Mucosa of gallbladder (tissue), 1 donor: Measurements from ENCODE around the gene E2F2. TPM values are rescaled to one million over a fixed set of nuclear protein-coding genes. Genes with fewer than 3 reads are reported as not detected.
A peak's percentile ranks its signal among the peaks of the same experiment; 100 is the strongest.

ENCODE experiments used
- DNase-seq: peaks from one replicate; pipeline ENCODE4 v3.0.0-alpha.2; 2020; ENCODE audit warnings: low spot score
- total RNA-seq: library from RNA; stranded (reverse); gene quantifications from one replicate; pipeline ENCODE4 v1.2.1, GENCODE V29; 2021
- donor health status: DM: no; HTN: no; CAD: no.

Gene E2F2
- total RNA-seq, 1 donor from 2014 or later, result 0.46 TPM

DNA sequence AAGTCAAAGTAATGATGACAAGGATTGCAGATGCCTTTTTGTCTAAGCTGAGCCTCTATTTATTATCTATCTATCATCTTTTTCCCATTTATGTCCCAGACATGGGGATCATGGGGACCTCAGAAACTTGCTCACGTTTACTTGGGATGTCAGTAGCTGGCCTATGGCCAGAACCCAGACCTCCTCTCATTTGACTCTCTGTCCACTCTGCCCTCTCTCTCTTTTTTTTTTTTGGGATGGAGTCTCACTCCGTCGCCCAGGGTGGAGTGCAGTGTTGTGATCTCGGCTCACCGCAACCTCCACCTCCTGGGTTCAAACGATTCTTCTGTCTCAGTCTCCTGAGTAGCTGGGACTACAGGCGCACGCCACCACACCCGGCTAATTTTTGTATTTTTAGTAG lies 32.0 kb upstream of the E2F2 start:
- DNase-seq, result no peak

DNA sequence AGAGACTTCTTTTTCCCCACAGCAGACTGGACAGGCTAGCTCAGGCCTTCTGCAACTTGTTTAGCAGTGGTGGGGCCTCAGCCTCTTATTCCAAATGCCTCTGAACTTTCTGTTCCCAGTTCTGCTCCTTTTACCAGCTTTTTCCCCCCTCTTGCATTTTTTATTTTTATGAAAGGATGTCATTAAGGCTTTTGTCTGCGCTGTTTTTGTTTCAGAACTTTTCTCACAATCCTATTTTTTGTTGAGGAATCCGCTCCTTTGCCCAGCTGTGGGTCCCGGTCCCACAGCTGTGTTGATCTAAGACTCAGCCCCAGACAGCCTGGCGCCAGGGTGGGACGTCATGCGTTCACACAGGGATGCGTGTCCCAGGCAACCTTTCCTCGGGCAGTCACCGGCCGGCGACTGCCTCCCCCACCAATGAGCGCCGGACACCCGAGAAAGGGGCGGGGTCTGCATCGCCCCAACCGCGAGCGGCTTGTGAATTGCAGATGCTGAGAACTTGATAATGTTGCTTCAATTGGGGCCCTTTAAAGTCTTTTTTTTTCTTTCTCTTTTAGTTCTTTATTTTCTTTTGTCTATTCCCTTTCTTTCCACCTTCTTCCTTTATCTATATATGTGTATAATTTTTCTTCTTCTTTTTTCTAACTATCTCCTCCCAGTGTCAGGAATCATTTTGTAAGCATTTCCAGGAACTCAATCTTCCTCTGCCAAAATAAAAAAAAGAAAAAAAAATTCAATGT lies 31.3 kb upstream of the E2F2 start:
- peak; percentile 87 for DNase-seq

- no peak for DNase-seq
Observed at GRCh38 chr1:23561813-23562100, 30.7 kb upstream of the E2F2 start.

GRCh38 chr1:23561076-23561812 lies 30.2 kb upstream of the E2F2 start:
- DNase-seq, result no peak

GRCh38 chr1:23559985-23560741 lies 29.1 kb upstream of the E2F2 start:
- DNase-seq, result no peak

GRCh38 chr1:23559136-23559984 lies 28.3 kb upstream of the E2F2 start, which contains the start of gene ID3:
ID3 (minus strand) TSS chr1:23559501; CDS start chr1:23559426, 75 bp downstream.
- peak; percentile 98 for DNase-seq

DNA sequence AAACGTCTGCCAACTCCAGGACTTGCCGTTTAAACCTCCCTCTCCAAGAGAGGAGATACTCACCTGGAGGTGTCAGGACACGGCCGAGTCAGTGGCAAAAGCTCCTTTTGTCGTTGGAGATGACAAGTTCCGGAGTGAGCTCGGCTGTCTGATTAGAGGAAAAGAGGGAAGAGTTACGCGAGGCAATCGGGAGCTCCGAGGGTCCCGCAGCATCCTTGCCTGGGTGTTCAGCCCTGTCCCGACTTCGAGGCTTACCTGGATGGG lies 27.8 kb upstream of the E2F2 start:
- DNase-seq, result no peak

DNA sequence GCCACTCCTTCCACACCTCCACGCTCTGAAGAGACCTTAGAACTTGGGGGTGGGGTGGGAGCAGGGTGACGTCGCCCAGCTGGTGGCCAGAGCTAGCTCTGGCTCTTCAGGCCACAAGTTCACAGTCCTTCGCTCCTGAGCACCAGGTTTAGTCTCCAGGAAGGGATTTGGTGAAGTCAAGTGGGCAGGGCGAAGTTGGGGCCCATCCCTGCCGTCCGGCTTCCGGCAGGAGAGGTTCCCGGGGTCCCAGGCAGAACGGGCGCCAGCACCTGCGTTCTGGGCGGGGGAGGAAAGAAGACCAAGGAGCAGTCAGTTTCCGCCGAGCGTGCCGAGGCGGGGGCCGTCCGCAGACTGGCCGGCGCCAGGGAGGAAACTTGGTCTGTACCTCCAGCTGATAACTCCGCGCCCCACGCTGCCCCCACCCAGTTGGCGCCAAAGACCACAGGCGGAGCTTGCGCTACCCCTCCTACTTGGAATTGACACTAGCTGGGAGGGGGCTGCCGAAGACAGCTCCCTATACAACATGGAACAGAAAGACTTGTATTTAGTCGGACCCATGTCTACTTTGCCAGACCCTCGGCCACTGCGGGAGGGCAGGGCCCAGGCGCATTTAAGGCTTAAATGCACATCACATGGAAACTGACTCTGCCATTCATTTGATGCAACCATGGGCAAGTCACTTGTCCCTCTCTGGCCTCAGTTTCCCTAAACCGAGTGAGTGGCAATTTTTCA lies 27.3 kb upstream of the E2F2 start:
- DNase-seq, result peak; percentile 37

- no peak for DNase-seq
Observed at GRCh38 chr1:23557471-23558124, 26.6 kb upstream of the E2F2 start.

- no peak for DNase-seq
Observed at GRCh38 chr1:23556635-23557470, 25.8 kb upstream of the E2F2 start.

- no peak for DNase-seq
Observed at GRCh38 chr1:23555986-23556634, 25.1 kb upstream of the E2F2 start.

GRCh38 chr1:23555270-23555985 lies 24.4 kb upstream of the E2F2 start:
- DNase-seq, result no peak

DNA sequence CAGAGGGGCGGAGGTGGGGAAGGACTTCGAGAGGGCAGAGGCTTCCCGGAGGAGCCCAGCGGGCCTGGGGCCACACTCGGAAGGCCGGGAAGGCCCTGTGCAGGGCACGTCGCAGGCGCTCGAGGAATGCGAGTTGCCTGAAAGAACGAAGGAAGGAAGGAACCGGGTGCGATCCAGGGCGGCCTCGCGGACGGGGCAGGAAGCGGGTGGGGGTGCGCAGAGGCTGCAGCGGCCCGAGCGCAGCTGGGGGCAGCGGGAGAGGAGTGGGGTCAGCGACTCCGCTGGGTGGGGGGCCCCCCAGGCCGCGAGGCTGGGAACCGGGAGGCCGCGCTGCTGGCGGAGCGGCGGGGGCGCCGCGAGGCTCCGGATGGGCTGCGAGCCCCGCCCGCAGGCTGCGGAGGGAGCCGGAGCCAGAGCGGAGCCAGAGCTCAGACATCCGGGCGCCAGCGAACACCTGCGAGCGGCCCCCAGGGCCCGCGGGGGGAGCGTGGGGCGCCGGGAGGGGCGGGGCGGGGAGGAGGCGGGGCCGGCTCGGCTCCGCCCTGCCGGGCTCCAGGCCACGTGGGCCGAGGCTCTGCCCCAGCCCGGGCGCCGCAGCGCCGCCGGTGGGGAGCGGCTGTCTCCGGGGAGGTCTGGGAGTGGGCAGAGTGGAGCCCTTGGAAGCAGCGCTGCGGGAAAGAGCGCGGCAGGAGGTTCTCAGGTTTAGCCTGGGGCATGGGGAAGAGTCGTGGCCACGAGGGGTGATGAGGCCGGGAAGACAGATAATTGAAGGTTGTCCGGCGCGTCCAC lies 23.6 kb upstream of the E2F2 start:
- peak; percentile 82 for DNase-seq

DNA sequence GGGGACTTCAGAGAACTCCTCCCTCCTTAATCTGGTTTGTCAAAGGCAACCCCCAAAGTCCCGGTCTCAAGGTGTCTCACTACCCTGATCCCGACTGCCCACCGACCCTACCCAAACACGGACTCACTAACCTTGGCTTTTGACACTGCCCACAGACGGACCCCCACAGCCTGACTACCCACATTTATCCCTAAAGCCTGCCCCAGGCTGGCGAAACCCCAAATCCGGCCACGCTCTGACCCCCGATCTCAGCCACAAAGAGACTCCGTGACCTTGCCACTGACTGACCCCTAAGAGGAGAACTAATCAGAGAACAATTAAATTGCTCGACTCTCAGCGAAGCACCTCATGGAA lies 23.1 kb upstream of the E2F2 start:
- DNase-seq, result no peak

GRCh38 chr1:23553231-23554126 lies 22.4 kb upstream of the E2F2 start:
- no peak for DNase-seq

- no peak for DNase-seq
Observed at GRCh38 chr1:23551849-23552248, 20.8 kb upstream of the E2F2 start.

GRCh38 chr1:23548704-23549143 lies 17.7 kb upstream of the E2F2 start:
- DNase-seq, result no peak
